AG09319 (cell line): ENCODE results near the gene DEFB124.
"Not testable (repeated sequence)": the region's sequence is repeated elsewhere in the genome, so short reads cannot be mapped to it uniquely, and the experiment has no call there.

Experiments used
- DNase-seq: peaks from one replicate; pipeline ENCODE4 v3.0.0-alpha.2; 2010; ENCODE audit warnings: low read depth; ENCODE audit errors: extremely low read depth
- CTCF ChIP-seq: IDR thresholded peaks from 2 replicates; pipeline ENCODE4 v1.5.1; 2011; ENCODE audit warnings: low read depth, mild to moderate bottlenecking, inconsistent platforms, low read length, moderate library complexity

DEFB124 gene

GRCh38 chr20:31440012-31440659 is 34.8 kb downstream of the DEFB124 start, which contains the start of gene DEFB123:
TSS of gene DEFB123 (plus strand) at chr20:31440632. CDS start at chr20:31440699, 67 bp downstream.
- no peak; the same call in none of the 2 replicates for TF ChIP-seq CTCF
- no peak for DNase-seq

- TF ChIP-seq CTCF = no peak
- no peak for DNase-seq
These were observed 44.3 kb downstream of the DEFB124 start for GRCh38 chr20:31430568-31431115.

GRCh38 chr20:31427576-31427975 is 47.4 kb downstream of the DEFB124 start:
- DNase-seq = not testable (repeated sequence)

GRCh38 chr20:31426891-31427551 is 47.9 kb downstream of the DEFB124 start:
- DNase-seq = not testable (repeated sequence)

GRCh38 chr20:31425797-31426196 is 49.1 kb downstream of the DEFB124 start:
- DNase-seq = no peak
- TF ChIP-seq CTCF = no peak

- TF ChIP-seq CTCF = no peak
- DNase-seq = no peak
These were observed 56.6 kb downstream of the DEFB124 start for GRCh38 chr20:31418307-31418706.

- TF ChIP-seq CTCF = no peak
- no peak for DNase-seq
These were observed 59.3 kb downstream of the DEFB124 start for GRCh38 chr20:31415653-31416052.
